IPS DF 4.7 (cell line): ENCODE data around the gene WNT6.

Experiments
- DNase-seq: peaks from one replicate; pipeline ENCODE4 v3.0.0-alpha.2; 2013; ENCODE audit warnings: low spot score; ENCODE audit errors: extremely low read depth

Gene WNT6

DNA sequence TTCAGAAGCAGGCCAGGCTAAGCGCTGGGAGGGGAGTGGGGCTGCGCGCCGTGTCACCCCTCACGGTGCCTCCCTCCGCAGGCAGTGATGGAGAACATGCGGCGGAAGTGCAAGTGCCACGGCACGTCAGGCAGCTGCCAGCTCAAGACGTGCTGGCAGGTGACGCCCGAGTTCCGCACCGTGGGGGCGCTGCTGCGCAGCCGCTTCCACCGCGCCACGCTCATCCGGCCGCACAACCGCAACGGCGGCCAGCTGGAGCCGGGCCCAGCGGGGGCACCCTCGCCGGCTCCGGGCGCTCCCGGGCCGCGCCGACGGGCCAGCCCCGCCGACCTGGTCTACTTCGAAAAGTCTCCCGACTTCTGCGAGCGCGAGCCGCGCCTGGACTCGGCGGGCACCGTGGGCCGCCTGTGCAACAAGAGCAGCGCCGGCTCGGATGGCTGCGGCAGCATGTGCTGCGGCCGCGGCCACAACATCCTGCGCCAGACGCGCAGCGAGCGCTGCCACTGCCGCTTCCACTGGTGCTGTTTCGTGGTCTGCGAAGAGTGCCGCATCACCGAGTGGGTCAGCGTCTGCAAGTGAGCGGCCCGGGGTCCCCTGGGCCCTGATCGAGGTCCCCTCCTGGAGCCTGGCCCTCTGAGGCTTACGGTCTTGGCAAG, 33.2 kb downstream of the WNT6 start:
- DNase-seq, result no peak

DNA sequence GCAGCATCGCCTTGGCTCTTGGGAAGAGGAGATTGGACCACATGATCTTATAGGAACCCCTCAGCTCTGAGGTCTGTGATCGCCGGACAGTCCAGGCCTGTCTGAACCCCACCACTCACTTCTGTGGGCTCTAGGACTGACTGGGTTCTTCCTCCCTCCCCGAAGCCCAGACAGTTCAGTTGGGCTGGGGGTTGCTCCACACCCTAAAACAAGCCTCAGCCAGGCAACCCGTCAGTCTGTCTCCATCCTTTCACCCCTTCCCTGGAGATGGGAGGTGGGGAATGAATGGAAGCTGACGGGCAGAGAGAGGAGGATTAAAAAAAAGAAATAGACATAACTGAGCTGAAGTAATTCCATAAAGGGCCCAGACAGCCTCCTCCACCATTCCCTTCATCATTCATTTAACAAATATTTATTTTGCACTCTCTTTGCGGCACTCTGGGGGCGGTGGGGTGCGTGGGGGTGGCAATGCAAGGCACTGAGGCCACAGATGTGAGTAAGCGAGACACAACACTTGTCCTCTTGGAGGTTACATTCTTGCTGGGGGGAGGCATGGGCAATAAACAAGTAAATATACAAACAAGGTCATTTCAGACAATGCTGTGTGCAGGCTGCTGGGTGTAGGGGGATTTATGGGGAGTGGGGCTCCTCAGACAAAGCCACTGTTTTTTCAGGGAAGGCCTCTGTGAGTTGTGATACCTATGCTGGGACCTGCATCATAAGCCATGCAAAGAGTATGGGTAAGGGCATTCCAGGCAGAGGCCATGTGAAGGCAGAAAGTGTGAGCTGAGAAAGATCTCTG, 33.9 kb downstream of the WNT6 start:
- DNase-seq, result no peak

- no peak for DNase-seq
Observed at GRCh38 chr2:218894151-218894879, 34.7 kb downstream of the WNT6 start.

DNA sequence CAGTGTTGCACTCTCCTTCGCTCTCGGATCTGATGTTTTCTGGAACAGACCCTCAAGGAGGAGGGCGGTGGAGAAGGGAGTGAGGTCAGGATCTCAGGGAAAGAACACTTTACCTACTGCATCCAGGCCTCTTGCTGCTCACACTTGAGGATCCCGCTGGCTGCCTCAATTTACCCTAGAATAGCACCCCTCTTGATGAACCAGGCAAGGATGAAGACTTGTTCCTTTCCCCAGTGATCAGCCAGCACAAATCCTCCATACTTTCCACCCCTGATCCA, 35.2 kb downstream of the WNT6 start:
- no peak for DNase-seq

- DNase-seq, result no peak
Observed at GRCh38 chr2:218895326-218895725, 35.7 kb downstream of the WNT6 start.

DNA sequence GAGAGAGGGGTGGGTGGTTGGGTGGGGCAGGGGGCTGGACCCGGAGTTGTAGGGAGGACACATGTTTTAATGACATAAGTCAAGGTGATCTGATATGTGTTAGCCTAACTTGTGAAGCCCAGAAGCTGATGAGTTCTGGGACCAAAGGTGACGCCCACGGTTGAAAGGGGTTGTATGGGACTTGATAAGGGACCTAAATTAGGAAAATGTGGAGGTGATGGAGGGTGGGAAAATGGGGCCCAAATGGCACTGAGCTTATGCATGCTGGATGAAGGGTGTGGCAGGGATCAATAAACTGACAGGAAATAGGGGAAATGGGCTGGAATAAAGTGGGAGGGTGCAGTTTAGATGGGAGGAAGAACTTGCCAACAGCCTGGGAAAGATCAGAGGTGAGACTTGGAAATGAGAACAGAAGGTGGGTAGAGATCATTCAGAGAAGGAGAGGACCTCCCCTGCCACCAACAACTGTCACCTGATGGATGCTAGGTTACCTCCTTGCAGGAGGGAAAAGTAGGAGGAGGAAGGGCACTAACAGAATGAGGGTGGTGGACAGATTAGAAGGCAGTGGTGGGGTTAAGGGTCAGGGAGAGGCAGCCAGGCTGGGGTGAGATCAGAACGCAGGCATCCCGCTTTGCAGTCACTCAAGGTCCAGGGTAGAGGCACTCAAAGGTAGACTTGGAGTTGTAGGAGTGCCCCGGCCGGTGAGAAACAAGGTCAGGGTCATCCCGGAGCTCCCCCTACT, 36.3 kb downstream of the WNT6 start:
- no peak for DNase-seq

DNA sequence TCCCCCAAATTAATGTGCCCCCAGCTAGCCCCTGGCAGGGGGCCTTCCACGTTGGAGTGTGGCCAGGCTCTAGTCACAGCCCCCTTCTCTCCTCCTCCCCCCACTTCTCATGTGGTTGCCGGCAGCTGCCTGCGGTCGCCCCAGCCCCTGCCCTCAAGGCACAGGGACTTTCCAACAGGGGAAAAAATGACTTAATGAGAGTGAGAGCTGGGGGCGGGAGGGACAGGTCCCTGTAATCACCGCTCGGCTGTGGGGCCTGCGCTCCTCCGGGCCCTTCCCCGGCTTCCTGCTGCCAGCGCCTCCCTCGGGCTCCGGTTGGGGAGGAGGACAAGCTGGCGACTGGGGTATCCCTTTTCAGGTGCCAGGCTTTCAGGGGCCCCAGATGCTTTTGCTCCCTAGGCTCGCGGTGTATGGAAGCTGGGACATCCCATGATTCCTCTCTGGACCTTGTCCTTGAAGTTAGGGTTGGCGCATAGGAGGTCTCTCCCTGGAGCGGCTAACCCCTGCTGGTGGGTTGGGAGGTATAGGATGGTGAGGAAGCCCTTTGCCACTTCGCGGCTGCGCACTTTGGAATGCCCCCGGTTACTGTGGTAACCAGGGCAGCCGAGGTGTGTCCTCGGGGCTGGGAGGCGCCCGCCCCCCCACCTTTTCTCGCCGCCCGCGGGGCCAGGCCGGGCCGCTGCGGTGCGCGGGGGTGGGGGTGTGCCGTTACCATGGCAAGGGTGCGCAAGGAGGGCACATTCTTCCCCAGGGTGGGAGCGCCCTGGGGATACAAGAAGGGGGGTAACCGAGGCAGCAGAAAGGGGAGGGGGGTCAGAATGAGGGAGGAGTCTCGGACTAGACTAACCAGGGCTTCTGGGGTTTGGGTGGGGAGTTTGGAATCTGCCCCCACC, 37.1 kb downstream of the WNT6 start:
- no peak for DNase-seq

DNA sequence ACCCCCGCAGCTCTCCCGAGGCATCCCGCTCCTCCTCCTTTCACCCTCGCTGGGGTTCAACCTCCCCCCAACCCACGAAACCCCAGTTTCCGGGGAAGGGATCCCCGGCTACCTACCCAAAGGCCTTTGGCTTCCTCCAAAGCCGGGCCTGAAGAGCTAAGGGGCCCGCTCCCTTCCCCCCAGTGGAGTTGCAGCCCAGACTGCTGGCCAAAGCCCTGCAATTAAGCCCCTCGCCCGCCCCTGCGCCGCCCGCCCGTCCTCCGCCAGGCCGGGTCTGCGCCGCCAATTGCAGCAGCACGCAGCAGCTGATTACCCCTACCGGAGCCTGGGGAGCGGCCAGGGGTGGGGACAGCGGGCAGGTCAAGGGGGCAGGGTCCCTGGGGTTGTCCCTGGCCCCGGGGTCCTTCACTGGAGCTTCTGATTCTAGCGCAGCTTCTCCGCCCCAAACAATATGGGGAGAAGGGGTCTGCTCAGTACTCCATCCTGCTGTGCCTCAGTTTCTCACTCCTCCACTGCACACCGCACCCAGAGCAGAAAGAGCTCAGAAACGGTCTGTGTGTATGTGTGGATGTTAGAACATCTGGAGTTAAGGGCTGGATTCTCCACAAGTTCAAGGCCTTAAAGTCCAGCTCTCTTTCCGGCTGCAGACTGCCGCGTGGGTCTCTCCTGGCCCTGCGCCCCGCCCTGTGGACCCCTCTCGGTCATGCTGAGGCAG, 37.9 kb downstream of the WNT6 start:
- DNase-seq, result no peak

DNA sequence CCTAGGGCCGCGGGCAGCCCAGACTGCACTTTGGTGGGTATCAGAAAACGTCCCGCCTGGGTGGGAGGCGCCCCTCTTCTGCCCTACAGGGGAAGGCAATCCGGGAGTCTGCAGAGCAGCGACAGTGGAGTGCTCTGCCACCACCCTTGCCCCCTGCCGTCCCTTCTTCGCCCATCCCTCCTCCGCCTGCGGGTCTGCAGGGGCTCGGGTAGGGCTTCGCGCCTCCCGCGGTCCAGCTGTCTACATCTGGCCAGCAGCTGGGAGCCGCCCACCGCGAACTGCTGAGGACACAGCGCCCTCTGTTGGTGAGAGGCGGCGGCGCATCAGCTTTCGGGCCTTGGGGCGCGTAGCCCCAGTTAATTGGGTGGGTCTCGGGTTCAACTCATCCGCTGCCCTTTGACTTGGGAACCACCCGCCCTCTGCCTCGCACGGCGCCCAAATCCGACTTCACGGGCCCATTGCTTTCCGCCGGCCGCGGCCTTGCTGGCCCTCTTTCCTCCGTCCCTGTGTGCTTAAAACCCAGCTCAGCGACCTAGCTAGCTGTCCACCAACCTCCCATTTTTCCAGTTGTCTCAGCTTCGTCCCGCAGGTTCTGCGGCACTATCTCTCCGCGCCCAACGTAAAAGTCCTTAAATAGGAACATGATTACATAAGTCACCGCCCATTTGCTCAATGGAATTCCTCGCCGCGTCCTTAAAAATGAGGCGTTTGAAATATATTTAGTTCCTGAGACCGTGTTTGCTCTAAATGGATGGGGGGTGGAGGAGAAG, 38.7 kb downstream of the WNT6 start:
- no peak for DNase-seq

DNA sequence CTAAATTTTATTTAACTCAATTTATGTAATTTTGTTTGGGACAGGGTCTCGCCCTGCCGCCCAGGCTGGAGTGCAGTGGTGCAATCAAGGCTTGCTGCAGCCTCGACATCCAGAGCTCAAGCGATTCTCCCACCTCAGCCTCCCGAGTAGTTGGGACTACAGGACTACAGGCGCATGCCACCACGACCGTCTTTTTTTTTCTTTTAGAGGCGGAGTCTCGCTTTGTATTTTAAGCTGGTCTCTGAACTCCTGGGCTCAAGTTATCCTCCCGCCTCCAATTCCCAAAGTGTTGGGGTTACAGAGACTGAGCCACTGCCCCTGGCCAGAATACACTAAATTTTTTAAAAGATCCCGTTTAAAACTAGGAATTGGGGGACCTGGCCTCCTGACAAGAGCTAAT, 39.5 kb downstream of the WNT6 start:
- no peak for DNase-seq

- no peak for DNase-seq
Observed at GRCh38 chr2:218902427-218902826, 42.8 kb downstream of the WNT6 start.

- no peak for DNase-seq
Observed at GRCh38 chr2:218904176-218904575, 44.6 kb downstream of the WNT6 start.

DNA sequence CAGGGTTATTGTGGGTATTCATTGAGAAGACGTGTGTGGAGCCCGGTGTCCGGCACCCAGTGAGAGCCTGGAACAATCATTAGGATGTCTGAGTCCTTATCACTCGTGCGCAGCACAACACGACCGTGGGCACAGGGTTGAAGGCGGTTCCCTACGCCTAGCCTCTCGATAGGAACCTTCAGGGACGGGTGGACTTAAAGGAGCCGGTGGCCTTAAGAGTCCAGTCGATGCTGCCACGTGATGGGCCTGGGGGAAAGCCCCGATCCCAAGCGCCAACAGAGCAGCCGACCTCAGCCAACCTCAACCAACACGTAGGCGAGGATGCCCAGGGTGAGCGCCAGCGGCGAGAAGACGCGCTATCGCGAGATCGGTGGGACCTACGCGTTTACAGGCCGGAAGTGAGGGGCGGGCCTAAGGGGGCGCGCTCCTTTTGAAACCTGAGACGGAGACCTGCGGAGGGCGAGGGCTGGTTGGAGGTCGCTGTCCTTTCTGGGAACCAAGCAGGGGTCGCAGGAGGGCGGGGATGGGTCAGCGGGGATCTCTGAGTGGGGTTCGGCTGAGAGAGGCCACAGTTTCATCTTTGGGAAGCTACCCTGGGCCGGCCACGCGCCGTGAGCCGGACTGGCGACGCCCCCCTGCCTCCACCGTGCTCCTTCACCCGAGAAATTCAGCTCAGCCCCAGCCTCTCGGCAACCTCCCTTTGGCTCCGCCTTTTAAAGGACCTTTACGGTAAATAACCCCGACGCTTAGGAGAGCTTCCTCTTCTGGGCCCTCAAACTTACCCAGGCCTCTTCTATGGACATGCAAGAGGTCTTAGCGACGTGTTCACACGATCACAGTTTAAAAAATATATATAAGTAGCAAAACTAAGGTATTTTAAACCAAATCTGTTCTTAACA, 49.4 kb downstream of the WNT6 start:
- no peak for DNase-seq

DNA sequence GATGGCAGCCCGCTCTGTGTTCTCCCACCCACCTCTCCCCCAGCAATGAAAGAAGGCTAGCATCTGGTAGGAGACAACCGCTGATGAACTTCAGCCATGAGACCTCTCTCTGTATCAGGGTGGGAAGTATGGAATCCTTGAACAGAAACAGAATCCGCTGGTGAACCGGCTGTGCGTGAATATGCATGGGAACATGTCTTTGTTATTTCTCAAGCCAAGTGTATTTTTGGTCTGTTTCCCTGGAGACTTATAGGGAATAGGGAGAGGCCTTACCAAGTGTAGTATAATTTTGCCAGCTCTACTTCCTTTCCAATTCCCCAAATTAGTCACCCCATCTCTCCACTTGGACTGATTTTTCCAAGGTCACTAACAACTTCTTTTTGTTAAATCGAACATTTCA, 51.1 kb downstream of the WNT6 start:
- DNase-seq, result no peak

DNA sequence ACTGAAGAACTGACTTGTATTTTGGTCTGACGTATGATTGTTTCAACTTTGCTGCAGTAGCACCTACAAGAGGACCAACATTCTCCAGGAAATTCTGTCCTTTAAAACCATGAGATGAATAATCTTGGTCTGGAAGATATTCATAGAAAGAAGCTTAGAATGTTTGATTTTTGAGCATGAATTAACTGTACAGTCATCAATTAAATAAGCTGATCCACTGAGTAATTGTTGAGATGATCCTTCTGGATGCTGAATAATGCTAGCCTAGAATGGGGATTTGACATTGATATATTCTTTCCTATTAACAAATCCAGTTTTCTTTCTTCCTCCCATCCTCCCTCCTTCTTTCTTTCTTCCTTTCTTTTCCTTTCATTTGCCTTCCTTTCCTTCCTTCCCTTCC, 60.9 kb downstream of the WNT6 start:
- no peak for DNase-seq
